Gastroesophageal sphincter (tissue), 4 donors: ENCODE results near the gene ACTN1. TPM values are rescaled to one million over a fixed set of nuclear protein-coding genes. Genes with fewer than 3 reads are reported as not detected.

Source experiments
- ATAC-seq: fragments of 150-250 bp; one replicate; pipeline ENCODE4 v1.9.1; 2016; ENCODE audit warnings: mild to moderate bottlenecking, moderate library complexity
- H3K27ac ChIP-seq, 4 donors: fragments of 200-600 bp; sonication (generic) in 3 of 4; 1 replicate in 3 of 4; 2 replicates in 1 of 4; pipeline ENCODE4 v1.5.1; 2016 to 2019
- H3K27me3 ChIP-seq: fragments of 200-600 bp; sonication (generic); one replicate; pipeline ENCODE4 v1.5.1; 2019
- H3K36me3 ChIP-seq, 2 donors: fragments of 200-600 bp; sonication (generic); one replicate each; pipeline ENCODE4 v1.5.1; 2019; ENCODE audit warnings: control low read depth in 1 of 2
- H3K4me1 ChIP-seq, 3 donors: fragments of 200-600 bp; sonication (generic); 1 replicate in 2 of 3; 2 replicates in 1 of 3; pipeline ENCODE4 v1.5.1; 2016 to 2019; ENCODE audit warnings: control low read depth in 2 of 3
- H3K4me3 ChIP-seq, 2 donors: fragments of 200-600 bp; sonication (generic); one replicate each; pipeline ENCODE4 v1.5.1; 2019; ENCODE audit warnings: mild to moderate bottlenecking in 1 of 2, moderate library complexity in 1 of 2
- H3K9me3 ChIP-seq, 3 donors: fragments of 200-600 bp; sonication (generic); one replicate each; pipeline ENCODE4 v1.5.1; 2017 to 2019; ENCODE audit warnings: control low read depth in 2 of 3
- CTCF ChIP-seq, 4 experiments: fragments of 200-600 bp in 2 of 4; fragments of 450-650 bp in 2 of 4; sonication (generic) in 1 of 4; IDR thresholded peaks; one replicate each; pipeline ENCODE4 v1.5.1; 2017 to 2019; ENCODE audit warnings: antibody characterized with exemption in 4 of 4, mild to moderate bottlenecking in 2 of 4, moderate library complexity in 2 of 4
- EP300 ChIP-seq: sonication (generic); formaldehyde crosslinking; IDR thresholded peaks from one replicate; pipeline ENCODE4 v1.6.1; 2017; ENCODE audit warnings: antibody characterized with exemption, mild to moderate bottlenecking
- POLR2A ChIP-seq, 2 donors: fragments of 450-650 bp; IDR thresholded peaks; one replicate each; pipeline ENCODE4 v1.6.1; 2017; ENCODE audit warnings: antibody characterized with exemption in 2 of 2, mild to moderate bottlenecking in 2 of 2, moderate library complexity in 1 of 2
- POLR2AphosphoS5 ChIP-seq: sonication (generic); formaldehyde crosslinking; IDR thresholded peaks from one replicate; pipeline ENCODE4 v1.6.1; 2017; ENCODE audit warnings: antibody characterized with exemption
- WGBS, 2 donors: methylation state at CpG; one replicate each; pipeline ENCODE4 v1.1.5; 2018; ENCODE audit warnings: low coverage in 1 of 2; 5-methylcytosine and 5-hydroxymethylcytosine counted together
- total RNA-seq, 4 donors: library from RNA; depleted of rRNA; stranded (reverse); fragments of >200 nt; gene quantifications; one replicate each; pipeline ENCODE4 v1.1.0, GENCODE V29; 2016

The ACTN1 gene
- total RNA-seq, 4 donors from 2014 or later, result 776 to 1,910 (median 969) TPM

- no peaks in the 10 kb centered on the region for H3K27me3 ChIP-seq
- 50 to 51% methylated on average over 9 to 14 of the region's 16 CpGs for WGBS, 2 donors
- no peaks in the 10 kb centered on the region for H3K9me3 ChIP-seq
- H3K36me3 ChIP-seq, result peaks cover 0 to 97% of the 10 kb centered on the region in 2 donors
- ATAC-seq, result no peak
- TF ChIP-seq POLR2A (IDR thresholded peaks at IDR 0.05) (no peak), POLR2AphosphoS5 (peak; percentile 58), CTCF (IDR thresholded peaks at IDR 0.05) (no peak), EP300 (no peak)
- H3K4me3 ChIP-seq, result no peak overlapping the region
- H3K4me1 ChIP-seq, result peaks cover 0 to 96% (median 0%) of the 10 kb centered on the region in 3 donors
- H3K27ac ChIP-seq, result peak overlapping the region in 3 of 4 donors; percentile 77 to 99 (median 98)
Observed at GRCh38 chr14:68905107-68905895, 73.8 kb downstream of the ACTN1 start.

GRCh38 chr14:68902357-68902756 lies 76.7 kb downstream of the ACTN1 start:
- no peak for ATAC-seq
- WGBS, 2 donors, result 54% methylated on average over 13 of the region's 14 CpGs; no CpG with 5 or more reads in 1 of the 2 donors
- Histone ChIP-seq H3K4me3 (no peak overlapping the region), H3K36me3 (peaks cover 0 to 95% of the 10 kb centered on the region in 2 donors), H3K9me3 (no peaks in the 10 kb centered on the region), H3K27ac (peak overlapping the region; percentile 14 to 99 (median 90)), H3K4me1 (peaks cover 0 to 96% (median 3%) of the 10 kb centered on the region in 3 donors), H3K27me3 (no peaks in the 10 kb centered on the region)
- TF ChIP-seq CTCF (IDR thresholded peaks at IDR 0.05) (no peak), POLR2A (IDR thresholded peaks at IDR 0.05) (no peak), POLR2AphosphoS5 (no peak), EP300 (no peak)

GRCh38 chr14:68899033-68899603 lies 80.0 kb downstream of the ACTN1 start:
- peak overlapping the region; percentile 48 to 99 (median 90) for H3K27ac ChIP-seq
- H3K9me3 ChIP-seq, result no peaks in the 10 kb centered on the region
- H3K36me3 ChIP-seq, result peaks cover 0 to 96% of the 10 kb centered on the region in 2 donors
- ATAC-seq, result no peak
- TF ChIP-seq CTCF (IDR thresholded peaks at IDR 0.05) (no peak), POLR2AphosphoS5 (no peak), POLR2A (IDR thresholded peaks at IDR 0.05) (no peak), EP300 (no peak)
- H3K4me1 ChIP-seq, result peaks cover 0 to 99% (median 3%) of the 10 kb centered on the region in 3 donors
- H3K4me3 ChIP-seq, result no peak overlapping the region
- 70 to 93% methylated on average over 1 of the region's 1 CpG for WGBS, 2 donors
- H3K27me3 ChIP-seq, result no peaks in the 10 kb centered on the region

- Histone ChIP-seq H3K27ac (peak overlapping the region; percentile 10 to 99 (median 90)), H3K4me1 (peaks cover 0 to 99% (median 3%) of the 10 kb centered on the region in 3 donors), H3K9me3 (no peaks in the 10 kb centered on the region), H3K27me3 (no peaks in the 10 kb centered on the region), H3K4me3 (no peak overlapping the region), H3K36me3 (peaks cover 0 to 96% of the 10 kb centered on the region in 2 donors)
- no peak for TF ChIP-seq POLR2A (IDR thresholded peaks at IDR 0.05)
- TF ChIP-seq POLR2AphosphoS5, result peak; percentile 14
- ATAC-seq, result peak; percentile 28
- 17 to 42% methylated on average over 7 to 12 of the region's 13 CpGs for WGBS, 2 donors
Observed at GRCh38 chr14:68898248-68899032, 80.7 kb downstream of the ACTN1 start.

GRCh38 chr14:68897559-68898155 lies 81.4 kb downstream of the ACTN1 start:
- no peaks in the 10 kb centered on the region for H3K9me3 ChIP-seq
- peaks cover 0 to 96% of the 10 kb centered on the region in 2 donors for H3K36me3 ChIP-seq
- no peaks in the 10 kb centered on the region for H3K27me3 ChIP-seq
- no peak for ATAC-seq
- WGBS, 2 donors, result 38 to 52% methylated on average over 3 to 7 of the region's 9 CpGs
- H3K4me3 ChIP-seq, result no peak overlapping the region
- peak overlapping the region; percentile 10 to 99 (median 90) for H3K27ac ChIP-seq
- H3K4me1 ChIP-seq, result peaks cover 0 to 99% (median 3%) of the 10 kb centered on the region in 3 donors
- TF ChIP-seq EP300 (no peak), CTCF (IDR thresholded peaks at IDR 0.05) (no peak), POLR2A (IDR thresholded peaks at IDR 0.05) (no peak), POLR2AphosphoS5 (no peak)
